Endothelial cell of umbilical vein (primary cell): ENCODE data around the gene ZMAT5. TPM values are rescaled to one million over a fixed set of nuclear protein-coding genes. Genes with fewer than 3 reads are reported as not detected.

ENCODE experiments used
- BruUV-seq: library from RNA; stranded (reverse); fragments of 400-500 nt; replicated peaks from 2 replicates; lab custom pipeline; 2021; lab: Mats Ljungman, UMichigan
- CTCF ChIA-PET: fragments of 300-600, 350-600 bp; sonication (Branson Sonifier 250); formaldehyde crosslinking; loops from one replicate; lab custom pipeline; 2021; ENCODE audit warnings: antibody characterized with exemption, inconsistent platforms; lab: Charles Lee
- POLR2A ChIA-PET: fragments of 300-600, 350-600 bp; sonication (Branson Sonifier 250); formaldehyde crosslinking; loops from one replicate; lab custom pipeline; 2021; ENCODE audit warnings: antibody characterized with exemption, inconsistent platforms; lab: Charles Lee
- DNase-seq: peaks from one replicate; pipeline ENCODE4 v3.0.0-alpha.2; 2011; ENCODE audit warnings: low read depth, low spot score
- FAIRE-seq: peaks from 2 replicates; lab custom pipeline; 2011; peaks lifted over from hg19 to GRCh38; lab: Jason Lieb, UNC
- H2AFZ ChIP-seq: 2 replicates; pipeline ENCODE4 v1.6.0; 2012; ENCODE audit warnings: low read depth, low read length, control low read depth, inconsistent platforms
- H3K27ac ChIP-seq: 2 replicates; pipeline ENCODE4 v1.5.1; 2011; ENCODE audit warnings: low read depth, mild to moderate bottlenecking, control low read depth, low read length, moderate library complexity; ENCODE audit not compliant: insufficient read depth
- H3K27me3 ChIP-seq, 2 experiments: 2 replicates each; pipeline versions ENCODE4 v1.6.0 to v1.6.1; 2011; ENCODE audit warnings: low read length in 2 of 2, mixed read lengths in 1 of 2; ENCODE audit not compliant: control insufficient read depth in 2 of 2, insufficient read depth in 2 of 2
- H3K36me3 ChIP-seq, 2 experiments: 2 replicates in 1 of 2; 3 replicates in 1 of 2; pipeline ENCODE4 v1.5.1; 2011; ENCODE audit warnings: low read length in 2 of 2, mild to moderate bottlenecking in 1 of 2, moderate library complexity in 1 of 2; ENCODE audit not compliant: control insufficient read depth in 2 of 2, insufficient read depth in 2 of 2; ENCODE audit errors: extremely low read depth in 1 of 2
- H3K4me1 ChIP-seq: 3 replicates; pipeline ENCODE4 v1.5.1; 2011; ENCODE audit warnings: mild to moderate bottlenecking, low read length; ENCODE audit not compliant: control insufficient read depth, insufficient read depth; ENCODE audit errors: extremely low read depth
- H3K4me2 ChIP-seq: 2 replicates; pipeline ENCODE4 v1.6.1; 2011; ENCODE audit warnings: low read length, control low read depth, mixed read lengths; ENCODE audit not compliant: insufficient read depth
- H3K4me3 ChIP-seq, 3 experiments: fragments of 200-600 bp in 1 of 3; sonication (generic), shearing (Covaris generic) in 1 of 3; replicated peaks in 1 of 3; 2 replicates each; pipeline ENCODE4 v1.5.1; 2011 to 2016; ENCODE audit warnings: control low read depth in 3 of 3, low read length in 3 of 3, mild to moderate bottlenecking in 2 of 3, inconsistent platforms in 1 of 3, low read depth in 1 of 3, moderate library complexity in 1 of 3; ENCODE audit not compliant: insufficient read depth in 1 of 3
- H3K79me2 ChIP-seq: 2 replicates; pipeline ENCODE4 v1.6.0; 2012; ENCODE audit warnings: low read length, inconsistent platforms; ENCODE audit not compliant: control insufficient read depth, insufficient read depth
- H3K9ac ChIP-seq: replicated peaks from 2 replicates; pipeline ENCODE3; 2011; ENCODE audit warnings: low read length, control low read depth; ENCODE audit not compliant: insufficient read depth; ENCODE audit errors: extremely low read depth
- H3K9me1 ChIP-seq: replicated peaks from 3 replicates; pipeline ENCODE4 v1.6.0; 2011; ENCODE audit warnings: mild to moderate bottlenecking, low read length; ENCODE audit not compliant: control insufficient read depth, insufficient read depth; ENCODE audit errors: extremely low read depth
- H3K9me3 ChIP-seq: replicated peaks from 2 replicates; pipeline ENCODE4 v1.5.1; 2012; ENCODE audit warnings: low read length, inconsistent platforms; ENCODE audit not compliant: control insufficient read depth, insufficient read depth
- H4K20me1 ChIP-seq: replicated peaks from 2 replicates; pipeline ENCODE3; 2011; ENCODE audit warnings: mild to moderate bottlenecking, low read length; ENCODE audit not compliant: control insufficient read depth, insufficient read depth; ENCODE audit errors: extremely low read depth
- CTCF ChIP-seq, 2 donors: IDR thresholded peaks; 1 replicate in 1 of 2; 2 replicates in 1 of 2; pipeline ENCODE4 v1.5.1; 2011; ENCODE audit warnings: low read length in 2 of 2, mild to moderate bottlenecking in 2 of 2, moderate library complexity in 2 of 2, control low read depth in 1 of 2, inconsistent platforms in 1 of 2, low read depth in 1 of 2; ENCODE audit not compliant: insufficient read depth in 1 of 2; ENCODE audit errors: extremely low read depth in 1 of 2
- EZH2 ChIP-seq: IDR thresholded peaks from 2 replicates; pipeline ENCODE4 v1.6.1; 2012; ENCODE audit warnings: borderline replicate concordance, low read depth, mild to moderate bottlenecking, moderate library complexity, low read length, inconsistent platforms; ENCODE audit not compliant: severe bottlenecking
- FOS ChIP-seq: IDR thresholded peaks from 2 replicates; pipeline ENCODE4 v1.6.1; 2011; ENCODE audit warnings: mild to moderate bottlenecking, low read length, moderate library complexity, borderline replicate concordance; ENCODE audit not compliant: insufficient read depth
- GATA2 ChIP-seq: IDR thresholded peaks from 2 replicates; pipeline ENCODE4 v1.7.0; 2011; ENCODE audit warnings: low read depth, mild to moderate bottlenecking, moderate library complexity, mixed read lengths, low read length; ENCODE audit not compliant: insufficient read length, insufficient read depth
- JUN ChIP-seq: IDR thresholded peaks from 2 replicates; pipeline ENCODE4 v1.6.1; 2011; ENCODE audit warnings: borderline replicate concordance, low read depth; ENCODE audit not compliant: insufficient read length, insufficient read depth
- MYC ChIP-seq: IDR thresholded peaks from one replicate; pipeline ENCODE4 v1.6.1; 2011; ENCODE audit warnings: mild to moderate bottlenecking, low read depth, low read length
- POLR2A ChIP-seq: IDR thresholded peaks from 2 replicates; pipeline ENCODE4 v1.6.1; 2012; ENCODE audit warnings: low read depth, mild to moderate bottlenecking, control low read depth, low read length
- POLR2AphosphoS5 ChIP-seq: IDR thresholded peaks from 2 replicates; pipeline ENCODE4 v1.6.1; 2012; ENCODE audit warnings: low read depth, mild to moderate bottlenecking, control low read depth, low read length, moderate library complexity; ENCODE audit not compliant: insufficient read depth
- dilution Hi-C: fragments of 300-500 bp; cut with MboI; formaldehyde crosslinking; loops from one replicate; pipeline ENCODE4 v1.15.0; 2019; ENCODE audit warnings: low sequenced_read_pairs; ENCODE audit not compliant: extremely low pct_ligation_motif_present
- intact Hi-C: fragments of 100-400 bp; cut with micrococcal nuclease; formaldehyde crosslinking; loops from one replicate; pipeline ENCODE4 v1.10.0; 2022
- polyA plus RNA-seq, 4 experiments: library from polyadenylated mRNA; depleted of rRNA in 3 of 4; stranded (reverse) in 3 of 4; unstranded in 1 of 4; fragments of >200 nt; gene quantifications; 2 replicates each; pipeline versions ENCODE4 v1.2.1 to v1.2.3, GENCODE V29; 2011 to 2012; ENCODE audit warnings: missing spikeins in 1 of 4
- total RNA-seq: library from RNA; stranded (reverse); gene quantifications from 2 replicates; pipeline ENCODE4 v1.2.3, GENCODE V29; 2021
- TF ChIP-seq, protein P1 (sequence below): IDR thresholded peaks from 2 replicates; pipeline ENCODE4 v1.6.1; 2011; ENCODE audit not compliant: insufficient read depth, insufficient read length

Gene ZMAT5
- total and polyA plus RNA-seq, 2 donors (not counting 3 experiments of a cell fraction or from before 2014, with no cell fraction given), result 24.9 to 43.6 TPM

- CTCF ChIA-PET, result interaction anchor here (1.6 kb wide), 1 partner anchor 265 kb away, joined by 7 read pairs; no protein-coding TSS in a partner anchor
- no peak overlapping the region for H3K4me3 ChIP-seq
- H2AFZ ChIP-seq, result no peak overlapping the region
- TF ChIP-seq, protein P1, sequence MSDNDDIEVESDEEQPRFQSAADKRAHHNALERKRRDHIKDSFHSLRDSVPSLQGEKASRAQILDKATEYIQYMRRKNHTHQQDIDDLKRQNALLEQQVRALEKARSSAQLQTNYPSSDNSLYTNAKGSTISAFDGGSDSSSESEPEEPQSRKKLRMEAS, result no peak
- TF ChIP-seq MYC (no peak), GATA2 (no peak), EZH2 (no peak), CTCF (IDR thresholded peaks at IDR 0.05; ENCODE audit: extremely low read depth in 1 of 2, insufficient read depth in 1 of 2, low read depth in 1 of 2, low read length in 2 of 2) (no peak), POLR2AphosphoS5 (no peak), POLR2A (no peak), JUN (no peak), FOS (no peak)
- no peak overlapping the region for H3K4me2 ChIP-seq
- H3K9me3 ChIP-seq, result no peaks in the 10 kb centered on the region
- H3K9ac ChIP-seq, result no peak overlapping the region
- H3K4me1 ChIP-seq, result no peaks in the 10 kb centered on the region
- BruUV-seq, result no TSS peak
- FAIRE-seq (no peak), DNase-seq (no peak)
- H3K36me3 ChIP-seq, result peaks cover 0 to 4% of the 10 kb centered on the region in 2 experiments
- POLR2A ChIA-PET, result no interaction called here
- no peaks in the 10 kb centered on the region for H3K79me2 ChIP-seq
- H3K9me1 ChIP-seq, result no peaks in the 10 kb centered on the region
- H3K27me3 ChIP-seq, result no peaks in the 10 kb centered on the region
- intact Hi-C loops, result no loop called here
- dilution Hi-C loops, result no loop called here
- H4K20me1 ChIP-seq, result no peaks in the 10 kb centered on the region
- no peak overlapping the region for H3K27ac ChIP-seq
Measured at GRCh38 chr22:29740216-29740615, 26.6 kb downstream of the ZMAT5 start.
